GM12873 (cell line): ENCODE measurements around the gene CDK5RAP2.

Source experiments
- TF ChIP-seq, protein P1 (sequence below): IDR thresholded peaks from 2 replicates; pipeline ENCODE4 v1.5.1; 2012; ENCODE audit warnings: low read depth, mild to moderate bottlenecking, moderate library complexity, low read length, control low read depth; ENCODE audit not compliant: insufficient read depth; ENCODE audit errors: missing control alignments

The CDK5RAP2 gene

GRCh38 chr9:120392711-120393110 is 187.3 kb downstream of the CDK5RAP2 start:
- TF ChIP-seq, protein P1, sequence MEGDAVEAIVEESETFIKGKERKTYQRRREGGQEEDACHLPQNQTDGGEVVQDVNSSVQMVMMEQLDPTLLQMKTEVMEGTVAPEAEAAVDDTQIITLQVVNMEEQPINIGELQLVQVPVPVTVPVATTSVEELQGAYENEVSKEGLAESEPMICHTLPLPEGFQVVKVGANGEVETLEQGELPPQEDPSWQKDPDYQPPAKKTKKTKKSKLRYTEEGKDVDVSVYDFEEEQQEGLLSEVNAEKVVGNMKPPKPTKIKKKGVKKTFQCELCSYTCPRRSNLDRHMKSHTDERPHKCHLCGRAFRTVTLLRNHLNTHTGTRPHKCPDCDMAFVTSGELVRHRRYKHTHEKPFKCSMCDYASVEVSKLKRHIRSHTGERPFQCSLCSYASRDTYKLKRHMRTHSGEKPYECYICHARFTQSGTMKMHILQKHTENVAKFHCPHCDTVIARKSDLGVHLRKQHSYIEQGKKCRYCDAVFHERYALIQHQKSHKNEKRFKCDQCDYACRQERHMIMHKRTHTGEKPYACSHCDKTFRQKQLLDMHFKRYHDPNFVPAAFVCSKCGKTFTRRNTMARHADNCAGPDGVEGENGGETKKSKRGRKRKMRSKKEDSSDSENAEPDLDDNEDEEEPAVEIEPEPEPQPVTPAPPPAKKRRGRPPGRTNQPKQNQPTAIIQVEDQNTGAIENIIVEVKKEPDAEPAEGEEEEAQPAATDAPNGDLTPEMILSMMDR = no peak

DNA sequence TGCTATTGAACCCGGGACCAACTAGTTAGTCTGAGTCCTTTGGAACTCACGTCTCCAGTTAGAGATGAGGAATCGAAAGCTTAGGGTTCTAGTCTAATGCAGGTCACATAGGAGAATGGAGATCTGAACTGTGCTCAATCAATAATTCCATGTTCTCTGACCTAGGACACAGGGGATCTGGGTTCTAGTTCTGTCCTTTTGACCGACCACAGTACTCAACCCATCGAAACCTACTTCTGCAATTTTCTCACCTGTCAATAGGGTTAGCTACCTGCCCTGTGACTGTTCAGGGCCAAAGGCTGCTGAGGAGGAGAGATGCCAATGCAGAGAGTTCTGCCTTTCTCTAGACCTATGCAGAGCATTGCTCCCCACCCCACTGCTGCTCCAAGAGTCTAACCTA is 187.7 kb downstream of the CDK5RAP2 start:
- TF ChIP-seq, protein P1 = no peak

- TF ChIP-seq, protein P1 = no peak
Measured at GRCh38 chr9:120391691-120392090, 188.3 kb downstream of the CDK5RAP2 start.

GRCh38 chr9:120390637-120391190 is 189.3 kb downstream of the CDK5RAP2 start:
- TF ChIP-seq, protein P1 = no peak

DNA sequence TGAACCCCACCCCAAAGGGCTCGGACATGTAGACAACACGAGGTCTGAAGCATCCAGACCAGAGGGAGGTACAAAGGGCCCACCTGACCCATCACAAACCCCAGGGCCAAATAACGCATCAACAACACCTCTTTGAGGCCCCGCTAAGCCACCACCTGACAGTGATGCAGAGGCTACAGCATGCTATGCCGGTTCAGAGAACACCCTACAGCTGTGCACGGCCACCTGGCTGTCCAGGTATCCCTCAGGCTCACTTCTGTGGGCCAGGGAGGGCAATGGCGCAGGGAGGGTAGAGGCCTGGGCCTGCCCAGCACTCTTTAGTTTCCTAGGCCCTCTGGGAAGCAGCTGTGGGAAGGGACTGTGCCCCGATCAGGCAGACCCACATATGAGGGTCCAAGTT is 190.1 kb downstream of the CDK5RAP2 start:
- TF ChIP-seq, protein P1 = no peak

DNA sequence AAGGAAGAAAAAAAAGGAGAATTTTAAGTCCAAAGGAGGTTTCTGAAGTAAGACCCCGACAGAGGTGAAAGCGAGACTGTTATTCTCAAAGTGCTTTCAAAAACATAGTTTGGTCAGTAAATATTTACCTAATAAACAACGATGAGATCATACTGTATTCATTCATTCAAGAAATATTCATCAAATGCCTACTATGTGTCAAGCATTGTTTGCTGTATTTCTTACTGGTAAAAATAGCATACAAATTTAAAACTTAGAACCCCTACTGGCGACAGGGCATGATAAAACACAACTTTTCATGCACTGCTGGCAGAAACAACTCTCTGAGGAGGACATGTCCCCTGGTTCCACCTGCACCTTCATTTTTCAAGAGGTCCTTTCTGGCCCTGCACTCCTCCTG is 190.7 kb downstream of the CDK5RAP2 start:
- TF ChIP-seq, protein P1 = no peak

- TF ChIP-seq, protein P1 = no peak
Measured at GRCh38 chr9:120388003-120388855, 191.7 kb downstream of the CDK5RAP2 start.
